ENCODE measurements around the gene MRPS33. TPM values are rescaled to one million over a fixed set of nuclear protein-coding genes. Genes with fewer than 3 reads are reported as not detected.

Gene MRPS33
- total and polyA plus RNA-seq, 2 experiments from 2014 or later, result 23.1 to 140 TPM

- Histone ChIP-seq H3F3A (replicated peaks; ENCODE audit: low read depth) (no peaks in the 10 kb centered on the region), H3K9me2 (ENCODE audit: insufficient read depth) (no peaks in the 10 kb centered on the region)
Observed at GRCh38 chr7:140989068-140989467, 25.7 kb downstream of the MRPS33 start.

More at GRCh38 chr7:140989068-140989467, 25.7 kb downstream of the MRPS33 start:
- ATAC-seq, result no peak
- Mint-ChIP-seq H3K36me3 (ENCODE audit: low read depth) (no peaks in the 10 kb centered on the region), H3K4me1 (no peaks in the 10 kb centered on the region), H3K9me3 (peaks cover 4% of the 10 kb centered on the region; the same call in 1 of the 3 replicates), H3K4me3 (no peak overlapping the region), H3K27me3 (ENCODE audit: insufficient read depth, low read depth, poor library complexity) (peaks cover 3% of the 10 kb centered on the region), H3K27ac (no peak overlapping the region)
- Histone ChIP-seq H3K4me1 (ENCODE audit: insufficient read depth) (no peaks in the 10 kb centered on the region), H3K36me3 (ENCODE audit: insufficient read depth) (no peaks in the 10 kb centered on the region), H2AFZ (no peak overlapping the region), H3K27me3 (ENCODE audit: insufficient read depth) (no peaks in the 10 kb centered on the region), H3K4me2 (no peak overlapping the region), H3K4me3 (no peak overlapping the region), H3K27ac (ENCODE audit: low read depth) (no peak overlapping the region), H3K79me2 (replicated peaks; ENCODE audit: insufficient read depth) (no peaks in the 10 kb centered on the region), H4K20me1 (replicated peaks; ENCODE audit: insufficient read depth) (no peaks in the 10 kb centered on the region)
- TF ChIP-seq STAT1 (IDR thresholded peaks at IDR 0.05; ENCODE audit: unreplicated experiment) (no peak), NANOG (IDR thresholded peaks at IDR 0.05; ENCODE audit: borderline replicate concordance) (no peak), ZNF114 (CRISPR knock-in tag; IDR thresholded peaks at IDR 0.05) (no peak), ZNF331 (CRISPR knock-in tag; IDR thresholded peaks at IDR 0.05; ENCODE audit: low read depth) (no peak), EZH2phosphoT487 (IDR thresholded peaks at IDR 0.05; ENCODE audit: unreplicated experiment) (no peak), EZH2 (IDR thresholded peaks at IDR 0.05; ENCODE audit: low read depth, unreplicated experiment) (no peak), JUNB (IDR thresholded peaks at IDR 0.05; ENCODE audit: unreplicated experiment) (no peak), ZNF462 (CRISPR knock-in tag; IDR thresholded peaks at IDR 0.05) (no peak), POLR2AphosphoS5 (IDR thresholded peaks at IDR 0.05; ENCODE audit: low read depth) (no peak), CREB1 (CRISPR knock-in tag; IDR thresholded peaks at IDR 0.05; ENCODE audit: low read depth) (no peak)
- TF ChIP-seq, protein P1, sequence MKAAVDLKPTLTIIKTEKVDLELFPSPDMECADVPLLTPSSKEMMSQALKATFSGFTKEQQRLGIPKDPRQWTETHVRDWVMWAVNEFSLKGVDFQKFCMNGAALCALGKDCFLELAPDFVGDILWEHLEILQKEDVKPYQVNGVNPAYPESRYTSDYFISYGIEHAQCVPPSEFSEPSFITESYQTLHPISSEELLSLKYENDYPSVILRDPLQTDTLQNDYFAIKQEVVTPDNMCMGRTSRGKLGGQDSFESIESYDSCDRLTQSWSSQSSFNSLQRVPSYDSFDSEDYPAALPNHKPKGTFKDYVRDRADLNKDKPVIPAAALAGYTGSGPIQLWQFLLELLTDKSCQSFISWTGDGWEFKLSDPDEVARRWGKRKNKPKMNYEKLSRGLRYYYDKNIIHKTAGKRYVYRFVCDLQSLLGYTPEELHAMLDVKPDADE (IDR thresholded peaks at IDR 0.05), result no peak
- TF ChIP-seq, protein P2, sequence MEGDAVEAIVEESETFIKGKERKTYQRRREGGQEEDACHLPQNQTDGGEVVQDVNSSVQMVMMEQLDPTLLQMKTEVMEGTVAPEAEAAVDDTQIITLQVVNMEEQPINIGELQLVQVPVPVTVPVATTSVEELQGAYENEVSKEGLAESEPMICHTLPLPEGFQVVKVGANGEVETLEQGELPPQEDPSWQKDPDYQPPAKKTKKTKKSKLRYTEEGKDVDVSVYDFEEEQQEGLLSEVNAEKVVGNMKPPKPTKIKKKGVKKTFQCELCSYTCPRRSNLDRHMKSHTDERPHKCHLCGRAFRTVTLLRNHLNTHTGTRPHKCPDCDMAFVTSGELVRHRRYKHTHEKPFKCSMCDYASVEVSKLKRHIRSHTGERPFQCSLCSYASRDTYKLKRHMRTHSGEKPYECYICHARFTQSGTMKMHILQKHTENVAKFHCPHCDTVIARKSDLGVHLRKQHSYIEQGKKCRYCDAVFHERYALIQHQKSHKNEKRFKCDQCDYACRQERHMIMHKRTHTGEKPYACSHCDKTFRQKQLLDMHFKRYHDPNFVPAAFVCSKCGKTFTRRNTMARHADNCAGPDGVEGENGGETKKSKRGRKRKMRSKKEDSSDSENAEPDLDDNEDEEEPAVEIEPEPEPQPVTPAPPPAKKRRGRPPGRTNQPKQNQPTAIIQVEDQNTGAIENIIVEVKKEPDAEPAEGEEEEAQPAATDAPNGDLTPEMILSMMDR (conservative IDR thresholded peaks at IDR 0.05; ENCODE audit: low read depth in 2 of 2), result no peak
- TF ChIP-seq, protein P3, sequence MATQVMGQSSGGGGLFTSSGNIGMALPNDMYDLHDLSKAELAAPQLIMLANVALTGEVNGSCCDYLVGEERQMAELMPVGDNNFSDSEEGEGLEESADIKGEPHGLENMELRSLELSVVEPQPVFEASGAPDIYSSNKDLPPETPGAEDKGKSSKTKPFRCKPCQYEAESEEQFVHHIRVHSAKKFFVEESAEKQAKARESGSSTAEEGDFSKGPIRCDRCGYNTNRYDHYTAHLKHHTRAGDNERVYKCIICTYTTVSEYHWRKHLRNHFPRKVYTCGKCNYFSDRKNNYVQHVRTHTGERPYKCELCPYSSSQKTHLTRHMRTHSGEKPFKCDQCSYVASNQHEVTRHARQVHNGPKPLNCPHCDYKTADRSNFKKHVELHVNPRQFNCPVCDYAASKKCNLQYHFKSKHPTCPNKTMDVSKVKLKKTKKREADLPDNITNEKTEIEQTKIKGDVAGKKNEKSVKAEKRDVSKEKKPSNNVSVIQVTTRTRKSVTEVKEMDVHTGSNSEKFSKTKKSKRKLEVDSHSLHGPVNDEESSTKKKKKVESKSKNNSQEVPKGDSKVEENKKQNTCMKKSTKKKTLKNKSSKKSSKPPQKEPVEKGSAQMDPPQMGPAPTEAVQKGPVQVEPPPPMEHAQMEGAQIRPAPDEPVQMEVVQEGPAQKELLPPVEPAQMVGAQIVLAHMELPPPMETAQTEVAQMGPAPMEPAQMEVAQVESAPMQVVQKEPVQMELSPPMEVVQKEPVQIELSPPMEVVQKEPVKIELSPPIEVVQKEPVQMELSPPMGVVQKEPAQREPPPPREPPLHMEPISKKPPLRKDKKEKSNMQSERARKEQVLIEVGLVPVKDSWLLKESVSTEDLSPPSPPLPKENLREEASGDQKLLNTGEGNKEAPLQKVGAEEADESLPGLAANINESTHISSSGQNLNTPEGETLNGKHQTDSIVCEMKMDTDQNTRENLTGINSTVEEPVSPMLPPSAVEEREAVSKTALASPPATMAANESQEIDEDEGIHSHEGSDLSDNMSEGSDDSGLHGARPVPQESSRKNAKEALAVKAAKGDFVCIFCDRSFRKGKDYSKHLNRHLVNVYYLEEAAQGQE (IDR thresholded peaks at IDR 0.05; ENCODE audit: unreplicated experiment), result no peak
- DNase-seq (ENCODE audit: low spot score), result no peak

Measured in GM23338 (cell line).